Esophagus muscularis mucosa (tissue), 4 donors: ENCODE data around the gene NAA25. TPM values are rescaled to one million over a fixed set of nuclear protein-coding genes. Genes with fewer than 3 reads are reported as not detected.
A peak's percentile ranks its signal among the peaks of the same experiment; 100 is the strongest.

Experiments
- DNase-seq: peaks from one replicate; pipeline ENCODE4 v3.0.0-alpha.2; 2017; ENCODE audit errors: extremely low spot score
- H3K27ac ChIP-seq, 4 donors: fragments of 200-600 bp; sonication (generic); replicated peaks in 1 of 4; 1 replicate in 3 of 4; 2 replicates in 1 of 4; pipeline ENCODE4 v1.5.1; 2016 to 2019; ENCODE audit warnings: mild to moderate bottlenecking in 1 of 4
- H3K27me3 ChIP-seq, 4 donors: fragments of 200-600 bp; sonication (generic); one replicate each; pipeline versions ENCODE4 v1.5.1 to v1.6.0; 2016 to 2019
- H3K36me3 ChIP-seq, 4 donors: fragments of 200-600 bp; sonication (generic); one replicate each; pipeline ENCODE4 v1.5.1; 2016 to 2019
- H3K4me1 ChIP-seq, 4 donors: fragments of 200-600 bp; sonication (generic); one replicate each; pipeline ENCODE4 v1.5.1; 2016 to 2019
- H3K4me3 ChIP-seq, 4 donors: fragments of 200-600 bp; sonication (generic); 1 replicate in 2 of 4; 2 replicates in 2 of 4; pipeline ENCODE4 v1.5.1; 2016 to 2019; ENCODE audit warnings: mild to moderate bottlenecking in 4 of 4, moderate library complexity in 1 of 4
- H3K9me3 ChIP-seq, 4 donors: fragments of 200-600 bp; sonication (generic); 1 replicate in 3 of 4; 2 replicates in 1 of 4; pipeline ENCODE4 v1.5.1; 2016 to 2019
- EP300 ChIP-seq: sonication (generic); formaldehyde crosslinking; IDR thresholded peaks from one replicate; pipeline ENCODE4 v1.6.1; 2017; ENCODE audit warnings: antibody characterized with exemption
- POLR2A ChIP-seq: fragments of 450-650 bp; IDR thresholded peaks from one replicate; pipeline ENCODE4 v1.6.1; 2017; ENCODE audit warnings: antibody characterized with exemption, moderate library complexity, mild to moderate bottlenecking, low read depth
- POLR2AphosphoS5 ChIP-seq, 2 donors: sonication (generic); formaldehyde crosslinking; IDR thresholded peaks; one replicate each; pipeline ENCODE4 v1.6.1; 2017; ENCODE audit warnings: antibody characterized with exemption in 2 of 2
- whole genome bisulfite sequencing: methylation state at CpG from one replicate; pipeline ENCODE4 v1.1.5; 2018; 5-methylcytosine and 5-hydroxymethylcytosine counted together
- intact Hi-C: fragments of 100-400 bp; cut with DNase I; formaldehyde crosslinking; loops from one replicate; pipeline ENCODE4 v1.15.1; 2023
- total RNA-seq, 4 donors: library from RNA; depleted of rRNA; stranded (reverse); fragments of >200 nt; gene quantifications; one replicate each; pipeline versions ENCODE4 v1.1.0 to v1.2.1, GENCODE V29; 2016
- TF ChIP-seq, protein P1 (sequence below), 3 experiments: fragments of 200-600 bp in 2 of 3; fragments of 450-650 bp in 1 of 3; sonication (generic) in 2 of 3; IDR thresholded peaks; one replicate each; pipeline ENCODE4 v1.5.1; 2017 to 2019; ENCODE audit warnings: antibody characterized with exemption in 3 of 3, mild to moderate bottlenecking in 2 of 3, moderate library complexity in 1 of 3

The NAA25 gene
- total RNA-seq, 4 donors from 2014 or later = 11.9 to 18.7 (median 13.2) TPM

DNA sequence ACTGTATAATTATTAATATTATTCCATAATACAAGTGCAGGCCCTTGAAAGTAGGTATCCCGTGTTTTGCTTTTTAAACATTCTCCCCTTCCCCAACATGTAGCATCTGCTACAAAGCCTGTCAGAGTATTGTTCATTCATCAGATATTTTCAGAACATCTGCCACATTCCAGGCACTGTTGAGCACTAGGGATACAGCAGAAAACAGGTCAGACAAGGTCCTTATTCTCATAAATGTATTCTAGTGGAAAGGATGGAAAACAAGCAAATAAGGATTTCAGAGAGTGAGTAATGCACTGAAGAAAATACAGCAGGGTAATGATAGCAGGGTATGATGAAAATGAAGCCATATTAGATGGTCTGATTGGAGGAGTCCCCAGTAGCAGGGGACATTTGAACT lies 91.5 kb downstream of the NAA25 start:
- H3K27ac ChIP-seq = no peak overlapping the region
- H3K36me3 ChIP-seq = peaks cover 9 to 50% (median 35%) of the 10 kb centered on the region in 4 donors
- intact Hi-C loops = no loop called here
- no peak overlapping the region for H3K4me3 ChIP-seq
- 76% methylated on average over 1 of the region's 1 CpG for WGBS
- TF ChIP-seq, protein P1, sequence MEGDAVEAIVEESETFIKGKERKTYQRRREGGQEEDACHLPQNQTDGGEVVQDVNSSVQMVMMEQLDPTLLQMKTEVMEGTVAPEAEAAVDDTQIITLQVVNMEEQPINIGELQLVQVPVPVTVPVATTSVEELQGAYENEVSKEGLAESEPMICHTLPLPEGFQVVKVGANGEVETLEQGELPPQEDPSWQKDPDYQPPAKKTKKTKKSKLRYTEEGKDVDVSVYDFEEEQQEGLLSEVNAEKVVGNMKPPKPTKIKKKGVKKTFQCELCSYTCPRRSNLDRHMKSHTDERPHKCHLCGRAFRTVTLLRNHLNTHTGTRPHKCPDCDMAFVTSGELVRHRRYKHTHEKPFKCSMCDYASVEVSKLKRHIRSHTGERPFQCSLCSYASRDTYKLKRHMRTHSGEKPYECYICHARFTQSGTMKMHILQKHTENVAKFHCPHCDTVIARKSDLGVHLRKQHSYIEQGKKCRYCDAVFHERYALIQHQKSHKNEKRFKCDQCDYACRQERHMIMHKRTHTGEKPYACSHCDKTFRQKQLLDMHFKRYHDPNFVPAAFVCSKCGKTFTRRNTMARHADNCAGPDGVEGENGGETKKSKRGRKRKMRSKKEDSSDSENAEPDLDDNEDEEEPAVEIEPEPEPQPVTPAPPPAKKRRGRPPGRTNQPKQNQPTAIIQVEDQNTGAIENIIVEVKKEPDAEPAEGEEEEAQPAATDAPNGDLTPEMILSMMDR (IDR thresholded peaks at IDR 0.05) = no peak
- TF ChIP-seq POLR2AphosphoS5 (IDR thresholded peaks at IDR 0.05) (no peak), POLR2A (no peak), EP300 (no peak)
- H3K4me1 ChIP-seq = peaks cover 17 to 50% (median 26%) of the 10 kb centered on the region in 4 donors
- H3K27me3 ChIP-seq = no peaks in the 10 kb centered on the region
- no peak for DNase-seq
- H3K9me3 ChIP-seq = no peaks in the 10 kb centered on the region

DNA sequence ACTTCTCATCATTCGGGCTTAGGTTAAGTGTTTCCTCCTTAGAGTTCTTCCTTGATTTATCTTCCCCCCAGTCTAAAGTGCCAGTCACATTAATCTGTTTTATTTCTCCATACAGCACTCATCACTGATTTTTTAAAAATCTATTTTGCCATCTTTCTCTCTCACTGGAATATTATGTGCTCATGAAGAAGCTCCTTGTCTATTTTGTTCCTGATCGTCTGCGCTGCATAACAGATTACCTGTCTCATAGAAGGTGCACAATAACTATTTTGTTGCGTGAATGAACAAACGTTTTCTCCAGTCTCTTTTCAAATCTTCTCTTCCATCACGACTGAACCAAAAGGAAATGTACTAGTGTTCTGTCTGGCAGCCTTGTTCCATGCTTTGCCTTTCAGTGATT lies 92.6 kb downstream of the NAA25 start:
- Histone ChIP-seq H3K36me3 (peaks cover 3 to 39% (median 26%) of the 10 kb centered on the region in 4 donors), H3K9me3 (no peaks in the 10 kb centered on the region), H3K4me3 (no peak overlapping the region), H3K27me3 (no peaks in the 10 kb centered on the region), H3K4me1 (peaks cover 26 to 61% (median 37%) of the 10 kb centered on the region in 4 donors), H3K27ac (no peak overlapping the region)
- intact Hi-C loops = no loop called here
- no peak for DNase-seq
- 95% methylated on average over 6 of the region's 6 CpGs for WGBS
- TF ChIP-seq, protein P1 (IDR thresholded peaks at IDR 0.05) = no peak
- TF ChIP-seq POLR2AphosphoS5 (IDR thresholded peaks at IDR 0.05) (no peak), EP300 (no peak), POLR2A (no peak)

DNA sequence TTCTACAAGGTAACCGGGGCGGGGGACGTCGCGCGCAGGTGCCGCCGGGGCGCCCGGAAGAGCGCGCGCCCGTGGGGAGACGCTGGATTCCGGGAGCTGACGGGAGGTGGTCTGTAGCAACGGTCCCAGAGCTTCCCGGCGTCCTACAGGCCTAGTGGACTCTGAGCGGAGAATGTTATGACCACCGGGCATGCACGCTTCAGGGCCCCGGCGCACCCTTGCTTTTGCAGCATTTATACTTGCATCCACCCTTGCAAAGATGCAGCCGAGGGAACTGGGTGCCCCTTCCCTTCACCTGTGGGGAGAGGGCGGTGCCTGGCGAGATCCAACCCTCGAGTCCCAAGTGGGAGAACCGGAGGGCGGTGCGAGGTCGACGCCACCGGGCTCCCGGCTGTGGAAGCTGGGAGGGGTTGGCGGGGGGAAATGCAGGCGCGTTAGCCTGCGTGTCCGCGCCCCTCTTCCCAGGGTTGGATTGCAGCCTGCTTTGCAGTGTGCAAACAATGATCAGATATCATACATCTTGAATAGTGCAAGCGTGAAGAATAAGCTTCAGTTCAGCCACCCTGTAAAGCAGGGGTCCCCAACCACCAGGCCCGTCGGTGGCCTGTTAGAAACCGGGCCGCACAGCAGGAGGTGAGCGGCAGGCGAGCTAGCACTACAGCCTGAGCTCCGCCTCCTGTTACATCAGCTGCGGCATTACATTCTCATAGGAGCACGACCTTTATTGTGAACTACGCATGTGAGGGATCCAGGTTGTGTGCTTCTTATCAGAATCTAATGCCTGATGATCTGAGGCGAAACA lies 94.8 kb downstream of the NAA25 start:
- DNase-seq = no peak
- 3% methylated on average over 18 of the region's 54 CpGs for WGBS
- H3K36me3 ChIP-seq = peaks cover 3 to 21% (median 11%) of the 10 kb centered on the region in 4 donors
- peak; percentile 8 to 64 for TF ChIP-seq POLR2AphosphoS5 (IDR thresholded peaks at IDR 0.05)
- TF ChIP-seq EP300 = no peak
- no peak for TF ChIP-seq POLR2A
- TF ChIP-seq, protein P1 (IDR thresholded peaks at IDR 0.05) = peak in 1 of 3 experiments; percentile 0
- H3K9me3 ChIP-seq = no peaks in the 10 kb centered on the region
- intact Hi-C loops = loop anchor here (5.0 kb wide), 1 partner anchor 72 kb away; no protein-coding TSS in a partner anchor
- H3K27ac ChIP-seq = peak overlapping the region; percentile 96 to 99 (median 98)
- H3K4me3 ChIP-seq = peak overlapping the region; percentile 68 to 100 (median 88)
- H3K4me1 ChIP-seq = peaks cover 26 to 64% (median 43%) of the 10 kb centered on the region in 4 donors
- H3K27me3 ChIP-seq = no peaks in the 10 kb centered on the region

DNA sequence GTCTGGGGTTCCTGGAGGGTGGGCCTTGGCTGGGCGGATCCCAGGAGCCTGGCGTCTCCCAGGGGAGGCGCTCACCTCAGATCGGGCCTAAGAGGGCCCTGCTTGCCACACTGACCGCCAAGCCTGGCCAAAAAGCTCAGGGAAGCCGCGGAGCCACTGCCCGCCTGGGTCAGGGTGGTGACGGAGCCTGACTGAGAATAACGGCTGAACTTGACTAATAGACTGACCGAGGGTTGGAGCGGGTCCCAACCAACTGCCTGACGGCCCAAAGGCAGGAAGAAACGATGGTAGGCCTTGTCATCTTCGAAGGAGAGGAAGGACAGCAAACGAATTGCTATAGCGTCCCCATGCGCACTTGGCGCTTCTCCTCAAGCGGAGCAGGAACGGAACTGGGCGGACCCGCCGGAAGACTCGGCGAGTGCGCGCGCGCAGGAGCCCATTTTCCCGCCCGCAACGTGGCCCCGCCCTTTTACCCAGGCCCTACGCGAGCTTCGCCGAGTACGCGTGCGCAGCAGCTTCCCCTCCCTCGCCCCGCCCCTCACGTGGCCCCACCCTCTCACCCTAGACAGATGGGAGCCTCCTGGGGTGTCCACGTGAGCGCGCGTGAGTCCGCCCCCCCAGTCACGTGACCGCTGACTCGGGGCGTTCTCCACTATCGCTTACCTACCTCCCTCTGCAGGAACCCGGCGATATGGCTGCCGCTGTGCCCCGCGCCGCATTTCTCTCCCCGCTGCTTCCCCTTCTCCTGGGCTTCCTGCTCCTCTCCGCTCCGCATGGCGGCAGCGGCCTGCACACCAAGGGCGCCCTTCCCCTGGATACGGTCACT lies 95.6 kb downstream of the NAA25 start, which contains the start of the genes ERP29 and TMEM116:
Gene ERP29, plus strand, starts transcription at position 652 of the 826 bp plus-strand sequence. Its CDS starts 40 bp downstream, at position 692.
Gene TMEM116, minus strand, starts transcription at position 391 of the 826 bp plus-strand sequence. CDS start 7,895 bp downstream, outside the sequence.
- TF ChIP-seq EP300 (no peak), POLR2A (peak; percentile 93), POLR2AphosphoS5 (IDR thresholded peaks at IDR 0.05) (peak; percentile 98 to 100)
- TF ChIP-seq, protein P1 (IDR thresholded peaks at IDR 0.05) = peak; percentile 47 to 72 (median 68)
- DNase-seq = peak; percentile 100
- H3K9me3 ChIP-seq = no peaks in the 10 kb centered on the region
- peak within 1 kb of the TSS; percentile 68 to 100 (median 88) for H3K4me3 ChIP-seq
- H3K4me1 ChIP-seq = peaks cover 26 to 66% (median 44%) of the 10 kb centered on the region in 4 donors
- intact Hi-C loops = loop anchor here (5.0 kb wide), 1 partner anchor 71 kb away; no protein-coding TSS in a partner anchor
- peak within 1 kb of the TSS; percentile 96 to 99 (median 98) for H3K27ac ChIP-seq
- no peaks in the 10 kb centered on the region for H3K27me3 ChIP-seq
- 2% methylated on average over 30 of the region's 67 CpGs for WGBS
- peaks cover under 1 to 17% (median 9%) of the 10 kb centered on the region in 4 donors for H3K36me3 ChIP-seq
